Gastrocnemius medialis (tissue), 4 donors: ENCODE data around the gene GRP.

Source experiments
- POLR2A ChIP-seq, 2 donors: fragments of 450-650 bp; IDR thresholded peaks; one replicate each; pipeline ENCODE4 v1.6.1; 2017; ENCODE audit warnings: antibody characterized with exemption in 2 of 2, mild to moderate bottlenecking in 2 of 2, moderate library complexity in 2 of 2
- TF ChIP-seq, protein P1 (sequence below), 5 experiments: fragments of 450-650 bp in 3 of 5; fragments of 200-600 bp in 2 of 5; sonication (generic) in 2 of 5; IDR thresholded peaks in 4 of 5; conservative IDR thresholded peaks in 1 of 5; 1 replicate in 4 of 5; 2 replicates in 1 of 5; pipeline ENCODE4 v1.5.1; 2016 to 2019; ENCODE audit warnings: antibody characterized with exemption in 5 of 5, mild to moderate bottlenecking in 3 of 5, moderate library complexity in 3 of 5

DNA sequence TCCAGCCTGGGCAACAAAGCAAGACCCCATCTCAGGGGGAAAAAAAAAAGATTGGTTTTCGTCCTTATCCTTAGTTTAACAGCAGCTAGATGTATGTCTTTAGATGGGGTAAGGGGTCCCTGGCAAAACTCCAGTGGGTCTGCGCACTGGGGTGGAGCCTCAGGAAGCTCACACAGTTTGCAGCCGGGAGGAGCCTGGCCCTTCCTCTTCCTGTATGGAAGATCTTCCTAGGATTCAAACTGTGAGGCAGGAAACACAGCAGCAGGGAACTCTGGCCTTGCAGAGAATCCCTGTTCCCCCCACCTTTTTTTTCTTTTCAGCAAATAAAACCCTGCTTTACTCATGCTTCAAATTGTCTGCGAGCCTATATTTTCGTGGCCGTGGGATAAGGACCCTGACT lies 12.5 kb upstream of the GRP start:
- TF ChIP-seq, protein P1, sequence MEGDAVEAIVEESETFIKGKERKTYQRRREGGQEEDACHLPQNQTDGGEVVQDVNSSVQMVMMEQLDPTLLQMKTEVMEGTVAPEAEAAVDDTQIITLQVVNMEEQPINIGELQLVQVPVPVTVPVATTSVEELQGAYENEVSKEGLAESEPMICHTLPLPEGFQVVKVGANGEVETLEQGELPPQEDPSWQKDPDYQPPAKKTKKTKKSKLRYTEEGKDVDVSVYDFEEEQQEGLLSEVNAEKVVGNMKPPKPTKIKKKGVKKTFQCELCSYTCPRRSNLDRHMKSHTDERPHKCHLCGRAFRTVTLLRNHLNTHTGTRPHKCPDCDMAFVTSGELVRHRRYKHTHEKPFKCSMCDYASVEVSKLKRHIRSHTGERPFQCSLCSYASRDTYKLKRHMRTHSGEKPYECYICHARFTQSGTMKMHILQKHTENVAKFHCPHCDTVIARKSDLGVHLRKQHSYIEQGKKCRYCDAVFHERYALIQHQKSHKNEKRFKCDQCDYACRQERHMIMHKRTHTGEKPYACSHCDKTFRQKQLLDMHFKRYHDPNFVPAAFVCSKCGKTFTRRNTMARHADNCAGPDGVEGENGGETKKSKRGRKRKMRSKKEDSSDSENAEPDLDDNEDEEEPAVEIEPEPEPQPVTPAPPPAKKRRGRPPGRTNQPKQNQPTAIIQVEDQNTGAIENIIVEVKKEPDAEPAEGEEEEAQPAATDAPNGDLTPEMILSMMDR (IDR thresholded peaks at IDR 0.05 in 4 of 5, conservative IDR thresholded peaks at IDR 0.05 in 1 of 5): no peak
- TF ChIP-seq POLR2A (IDR thresholded peaks at IDR 0.05): no peak
